ENCODE results near the gene SLC22A17.

SLC22A17 gene

GRCh38 chr14:23361763-23362162 lies 9.1 kb upstream of the SLC22A17 start:
- no peak for DNase-seq (ENCODE audit: low spot score)

- no peak for DNase-seq (ENCODE audit: low spot score)
Observed at GRCh38 chr14:23361320-23361719, 8.6 kb upstream of the SLC22A17 start.

DNA sequence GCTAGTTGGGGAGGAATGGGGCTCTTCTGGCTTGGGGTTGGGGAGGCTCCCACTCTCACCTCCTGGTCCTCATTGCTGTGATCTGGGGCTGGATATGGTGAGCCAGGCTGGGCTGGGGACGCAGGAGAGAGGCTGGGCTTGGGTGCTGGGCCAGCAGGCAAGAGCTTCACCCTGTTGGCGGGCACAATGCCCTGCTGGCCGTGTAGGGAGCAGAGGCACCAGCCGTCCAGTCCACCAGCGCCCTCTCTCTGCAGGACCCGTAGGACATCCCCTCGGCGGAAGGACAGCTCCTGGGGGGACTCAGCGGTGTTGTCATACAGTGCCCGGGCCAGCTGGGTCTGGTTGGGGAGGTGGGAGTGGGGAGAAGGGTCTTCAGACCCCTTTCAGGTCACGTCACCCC lies 7.8 kb upstream of the SLC22A17 start:
- DNase-seq (ENCODE audit: low spot score) = no peak

GRCh38 chr14:23359722-23360447 lies 7.2 kb upstream of the SLC22A17 start:
- no peak for DNase-seq (ENCODE audit: low spot score)

GRCh38 chr14:23359167-23359626 lies 6.5 kb upstream of the SLC22A17 start:
- no peak for DNase-seq (ENCODE audit: low spot score)

GRCh38 chr14:23358553-23359166 lies 6.0 kb upstream of the SLC22A17 start:
- DNase-seq (ENCODE audit: low spot score) = no peak

- DNase-seq (ENCODE audit: low spot score) = no peak
Observed at GRCh38 chr14:23358042-23358441, 5.4 kb upstream of the SLC22A17 start.

- DNase-seq (ENCODE audit: low spot score) = no peak
Observed at GRCh38 chr14:23357261-23357660, 4.6 kb upstream of the SLC22A17 start.

GRCh38 chr14:23356662-23357061 lies 4.0 kb upstream of the SLC22A17 start:
- no peak for DNase-seq (ENCODE audit: low spot score)

- DNase-seq (ENCODE audit: low spot score) = no peak
Observed at GRCh38 chr14:23355871-23356435, 3.3 kb upstream of the SLC22A17 start.

GRCh38 chr14:23354990-23355389 lies 2.3 kb upstream of the SLC22A17 start:
- DNase-seq (ENCODE audit: low spot score) = no peak

DNA sequence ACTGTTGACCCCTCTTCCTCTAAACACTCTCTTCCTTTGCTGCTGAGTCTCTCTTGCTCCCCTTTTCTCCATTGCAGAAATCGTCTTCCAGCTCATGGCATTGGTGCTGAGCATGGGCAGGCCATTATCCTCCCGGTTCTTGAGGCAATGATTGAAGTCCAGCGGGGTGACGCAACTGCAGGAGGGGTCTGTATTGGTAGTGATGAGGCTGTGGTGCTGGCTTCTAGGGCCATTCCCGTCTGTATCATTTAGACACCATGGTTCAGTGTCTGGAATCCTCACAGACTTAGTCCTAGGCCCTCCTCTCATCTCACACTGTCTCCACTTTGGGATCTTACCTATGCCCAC lies 720 bp upstream of the SLC22A17 start:
- no peak for DNase-seq (ENCODE audit: low spot score)

GRCh38 chr14:23351681-23352505 lies 794 bp downstream of the SLC22A17 start:
- DNase-seq (ENCODE audit: low spot score) = no peak

DNA sequence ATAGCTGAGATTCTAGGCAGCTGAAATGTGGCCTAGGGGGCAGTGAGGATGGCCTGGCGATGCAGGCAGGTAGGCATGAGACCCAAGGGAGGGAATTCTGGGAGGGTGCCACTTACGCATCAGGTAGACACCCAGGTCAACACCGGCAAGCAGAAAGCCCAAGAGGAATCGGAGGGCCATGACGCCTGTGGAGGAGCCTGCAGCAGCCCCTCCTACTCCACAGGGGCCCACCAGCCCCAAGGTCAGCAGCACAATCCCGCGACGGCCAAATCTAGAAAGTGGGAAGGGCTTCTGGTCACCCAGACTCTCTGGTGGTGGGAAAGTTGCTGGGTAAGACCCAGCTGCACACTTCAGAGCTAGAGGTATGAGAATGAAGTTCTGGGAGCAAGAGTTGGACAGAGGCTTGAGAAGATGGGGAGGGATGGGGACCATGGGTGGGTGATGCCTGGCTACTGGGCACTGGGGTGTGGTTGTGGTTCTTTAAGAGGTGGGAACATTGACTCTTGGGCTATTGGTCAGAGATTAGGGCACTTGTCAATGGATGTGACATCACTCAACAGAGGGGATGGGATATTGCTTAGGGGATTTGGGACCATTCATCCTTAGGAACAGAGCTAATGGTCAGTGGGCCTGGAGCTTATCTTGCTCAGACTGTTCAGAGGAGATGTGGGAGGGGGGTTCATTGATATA lies 3.4 kb downstream of the SLC22A17 start:
- DNase-seq (ENCODE audit: low spot score) = no peak

GRCh38 chr14:23348297-23348655 lies 4.4 kb downstream of the SLC22A17 start:
- no peak for DNase-seq (ENCODE audit: low spot score)

GRCh38 chr14:23347406-23348296 lies 5.0 kb downstream of the SLC22A17 start:
- DNase-seq (ENCODE audit: low spot score) = no peak

GRCh38 chr14:23346693-23347405 lies 5.8 kb downstream of the SLC22A17 start:
- DNase-seq (ENCODE audit: low spot score) = no peak

DNA sequence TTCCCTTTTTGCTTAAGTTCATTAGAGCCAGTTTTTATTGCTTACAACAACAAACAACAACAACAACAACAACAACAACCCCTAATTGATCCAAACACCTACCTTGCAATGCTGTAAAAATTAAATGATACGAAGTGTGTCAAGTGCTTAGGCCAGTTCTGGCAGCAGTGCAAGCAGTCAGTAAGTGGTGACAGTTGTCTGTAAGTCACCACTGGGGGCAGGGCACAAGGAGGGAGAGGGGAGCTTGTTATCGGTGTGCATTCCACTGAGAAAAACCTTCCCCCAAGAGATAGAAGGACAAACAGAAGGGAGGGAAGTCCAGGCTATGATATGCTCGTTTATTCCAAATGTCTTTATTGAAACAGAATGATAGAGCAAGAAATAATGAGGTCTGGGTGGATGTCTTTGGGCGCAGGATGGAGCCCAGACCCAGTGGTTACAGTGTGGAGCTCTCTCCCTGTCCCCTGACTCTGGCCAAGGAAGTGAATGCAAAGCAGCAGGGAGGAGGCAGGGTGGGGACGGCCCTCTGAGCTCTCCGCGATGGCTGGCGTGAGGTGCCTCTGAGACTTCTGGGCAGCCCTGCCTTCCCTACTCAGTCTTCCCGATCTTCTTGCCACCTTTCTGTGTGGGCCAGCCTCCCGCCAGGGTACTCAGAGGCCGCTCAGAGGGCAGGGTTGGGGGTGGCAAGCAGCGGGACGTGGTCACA lies 6.5 kb downstream of the SLC22A17 start:
- no peak for DNase-seq (ENCODE audit: low spot score)

DNA sequence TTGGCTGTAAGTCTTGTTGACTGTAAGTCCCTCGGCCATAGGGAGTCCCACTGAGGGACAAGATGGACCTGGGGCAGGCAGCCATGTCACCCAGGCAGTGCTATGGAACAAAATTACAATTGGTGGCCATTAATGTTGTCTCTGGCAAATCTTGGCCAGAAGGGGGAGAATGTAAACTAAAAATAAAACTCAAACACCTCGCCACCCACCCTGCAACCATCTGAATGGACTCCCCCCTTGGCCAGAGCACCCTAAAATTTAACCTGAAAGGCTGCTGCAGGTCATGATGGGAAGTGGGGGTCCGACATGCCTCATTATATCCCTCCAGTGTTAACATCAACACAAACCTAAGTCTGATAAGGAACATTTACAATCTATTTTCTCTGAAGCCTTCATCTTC lies 8.2 kb downstream of the SLC22A17 start:
- no peak for DNase-seq (ENCODE audit: low spot score)
